HG03175 (cell line): ENCODE measurements around the gene IL3.
A peak's percentile ranks its signal among the peaks of the same experiment; 100 is the strongest.
"Not testable (repeated sequence)": the region's sequence is repeated elsewhere in the genome, so short reads cannot be mapped to it uniquely, and the experiment has no call there.

Experiments used
- ATAC-seq: cut with Tn5 transposase; IDR thresholded peaks from one replicate; pipeline ENCODE4 v1.9.1; 2021; ENCODE audit warnings: mild to moderate bottlenecking, moderate library complexity; ENCODE audit not compliant: unreplicated experiment

IL3 gene

DNA sequence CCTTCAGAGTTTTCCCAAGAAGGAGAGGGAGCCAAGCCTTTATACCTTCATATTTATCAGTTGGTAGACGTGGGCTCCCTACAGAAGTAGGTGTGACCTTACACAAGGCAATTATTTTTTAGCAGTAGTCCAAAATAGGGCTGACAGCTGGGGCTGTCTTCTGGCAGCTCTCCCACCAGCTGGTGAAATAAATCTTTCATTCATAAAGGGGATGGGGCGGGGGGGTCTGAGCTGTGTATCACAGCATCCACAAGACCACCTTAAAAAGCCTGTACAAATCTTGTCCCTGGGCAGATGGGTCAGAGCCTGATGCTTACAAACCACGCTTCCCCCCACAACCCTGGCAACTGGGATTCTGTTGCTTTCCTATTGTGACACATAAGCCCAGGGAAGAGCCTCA, 32.8 kb downstream of the IL3 start:
- ATAC-seq, result no peak

DNA sequence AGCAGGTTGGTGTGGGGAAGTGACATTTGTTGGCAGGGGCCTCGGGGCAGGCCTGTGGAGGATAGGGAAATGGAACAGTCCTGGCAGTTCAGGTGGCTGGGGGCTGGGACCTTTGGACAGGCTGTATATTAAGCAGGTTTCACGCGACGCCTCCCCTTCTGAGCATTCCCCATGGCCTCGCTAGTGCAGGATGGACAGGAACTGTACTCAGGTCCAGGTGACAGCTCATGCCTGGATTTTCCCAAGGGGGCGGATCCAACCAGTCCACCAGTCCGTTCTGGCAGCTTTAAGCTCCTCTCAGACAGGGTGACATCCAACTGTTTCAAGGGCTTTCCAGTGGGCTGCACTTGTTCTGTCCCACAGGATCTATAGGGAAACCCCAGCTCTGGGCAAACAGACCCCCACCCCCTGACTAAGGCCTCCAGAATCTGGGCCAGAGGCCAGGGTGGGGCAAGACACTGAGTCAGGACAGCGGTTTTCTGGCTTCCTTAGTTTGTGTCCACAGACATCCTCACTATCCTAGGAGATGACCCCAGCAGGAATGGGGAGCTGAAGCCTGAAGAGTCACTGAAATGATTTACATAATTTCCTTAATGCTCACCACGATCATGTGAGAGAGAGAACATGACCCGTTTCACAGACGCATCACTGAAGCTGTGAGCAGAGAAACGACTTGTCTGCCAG, 34.1 kb downstream of the IL3 start:
- ATAC-seq, result no peak

DNA sequence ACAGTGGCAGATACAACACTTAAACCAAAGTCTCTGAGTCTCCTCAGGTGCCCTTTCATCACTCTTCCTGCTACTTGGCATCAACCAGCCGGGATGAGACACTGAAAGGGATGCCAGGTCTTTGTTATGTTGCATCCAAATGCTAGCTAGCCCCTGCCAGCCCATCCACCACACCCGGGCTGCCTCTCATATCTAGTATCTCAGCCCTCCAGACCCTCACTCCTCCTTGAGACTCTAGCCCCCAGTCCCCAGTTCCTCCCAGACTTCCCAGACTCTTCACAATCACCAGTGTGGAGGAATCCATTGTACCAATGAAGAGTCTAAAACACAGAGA, 34.6 kb downstream of the IL3 start:
- no peak for ATAC-seq

DNA sequence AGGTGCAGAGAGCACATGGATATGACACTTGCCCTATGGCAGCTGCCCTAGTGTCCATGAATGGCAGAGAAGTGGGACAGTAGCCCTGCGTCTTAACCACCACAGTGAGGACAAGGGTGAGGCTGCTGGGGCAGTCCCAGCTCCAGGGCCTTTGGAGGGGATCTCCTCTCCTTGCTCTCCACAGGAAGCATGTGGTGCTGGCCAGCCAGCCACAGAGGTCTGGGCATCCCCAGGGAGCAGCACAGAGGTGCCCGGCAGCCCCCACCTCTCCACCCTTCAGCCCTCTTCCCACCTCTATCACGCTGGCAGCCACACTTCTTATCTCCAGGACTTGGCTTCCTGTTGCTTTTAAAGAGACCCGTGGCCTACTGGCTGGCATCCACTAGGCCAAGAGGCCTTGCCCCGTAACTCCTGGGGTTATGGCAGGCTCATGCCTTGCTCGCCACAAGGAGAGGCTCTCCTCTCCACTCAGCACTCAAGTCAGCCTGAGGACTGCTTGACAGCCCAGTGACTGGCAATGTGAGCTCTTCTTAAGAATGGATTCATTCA, 35.0 kb downstream of the IL3 start:
- no peak for ATAC-seq

DNA sequence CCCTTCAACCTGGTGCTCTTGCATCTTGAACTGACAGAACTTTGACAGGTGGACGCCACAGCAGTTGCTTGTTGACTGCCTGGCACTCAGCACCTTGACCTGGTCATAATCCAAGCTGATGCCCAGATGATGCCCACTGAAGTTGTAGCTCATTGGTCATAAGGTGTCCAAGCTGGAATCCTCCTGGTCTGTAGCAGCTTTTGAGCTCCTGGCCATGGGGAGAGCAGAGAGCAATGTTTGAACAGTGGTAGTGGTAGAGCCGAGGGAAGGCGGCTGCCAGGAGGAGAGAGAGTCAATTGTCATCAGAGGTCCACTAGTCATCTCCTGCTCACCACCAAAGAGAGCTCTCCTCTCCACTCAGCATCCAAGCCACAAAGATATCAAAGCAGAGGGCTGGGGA, 36.4 kb downstream of the IL3 start:
- no peak for ATAC-seq

DNA sequence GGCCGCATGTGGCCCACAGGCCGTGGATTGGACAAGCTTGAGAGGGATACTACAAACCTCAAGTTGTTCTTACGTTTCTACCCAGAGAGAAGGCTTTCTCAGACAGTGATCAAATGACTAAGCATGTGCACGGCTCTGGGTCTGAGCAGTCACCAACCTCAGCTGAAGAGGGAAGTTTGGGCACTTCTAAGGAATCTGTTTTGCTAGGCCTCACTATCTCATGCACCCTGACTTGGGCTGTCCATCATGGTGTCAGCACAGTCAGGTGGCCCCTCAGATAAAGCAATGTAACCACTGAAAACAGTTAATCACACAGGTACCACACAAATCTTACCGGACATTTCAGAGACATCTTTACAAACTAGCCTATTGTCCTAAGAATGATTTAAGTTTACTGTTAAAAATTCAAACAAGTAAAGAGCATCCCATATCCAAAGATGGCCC, 37.7 kb downstream of the IL3 start:
- ATAC-seq, result no peak

DNA sequence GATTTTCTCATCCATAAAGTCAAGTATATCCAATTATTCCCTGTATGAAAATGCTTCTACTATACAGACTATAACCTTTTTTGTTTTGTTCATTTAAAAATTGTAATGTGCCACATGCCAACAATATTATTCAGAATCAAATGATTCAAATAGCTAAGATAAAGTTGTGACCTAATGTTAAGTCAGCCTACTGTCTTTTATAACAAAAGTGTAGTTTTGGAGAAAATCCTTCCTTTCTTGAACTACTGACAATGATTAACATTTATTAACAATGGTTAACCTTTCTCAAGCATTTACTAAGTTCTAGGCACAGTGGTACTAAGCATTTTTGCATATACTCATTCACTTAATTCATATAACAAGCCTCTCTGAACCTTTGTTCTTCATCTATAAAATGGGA, 38.2 kb downstream of the IL3 start:
- no peak for ATAC-seq

DNA sequence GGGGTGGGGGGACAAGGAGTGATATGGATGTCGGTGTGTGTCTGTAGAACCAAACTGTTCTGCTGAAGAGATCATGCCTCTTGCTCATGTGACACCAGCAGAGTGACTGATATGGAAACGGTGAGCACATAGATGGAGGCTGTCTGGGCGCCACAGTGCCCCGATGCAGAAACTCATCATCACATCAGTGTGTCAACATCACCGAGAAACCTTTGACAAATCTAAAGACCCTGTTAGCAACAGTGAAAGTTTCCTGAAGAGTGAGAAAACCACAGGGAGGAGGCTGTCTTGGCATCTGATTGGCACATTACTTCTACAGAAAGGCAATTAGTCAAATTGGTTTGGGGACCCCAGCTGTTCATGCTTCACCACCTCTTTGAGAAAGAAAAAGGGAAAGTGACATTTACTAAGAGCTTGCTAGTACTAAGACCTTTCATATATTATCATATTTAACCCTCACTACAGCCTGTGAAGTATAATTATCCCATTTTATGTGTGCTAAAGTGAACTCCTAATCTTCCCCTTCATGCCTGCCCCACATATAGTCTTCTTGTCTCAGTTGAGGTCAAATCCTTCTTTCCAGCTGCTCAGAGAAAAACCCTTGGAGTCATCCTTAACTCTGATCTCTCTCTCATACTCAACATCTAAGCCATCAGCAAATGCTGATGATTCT, 38.8 kb downstream of the IL3 start:
- ATAC-seq, result peak; percentile 61

DNA sequence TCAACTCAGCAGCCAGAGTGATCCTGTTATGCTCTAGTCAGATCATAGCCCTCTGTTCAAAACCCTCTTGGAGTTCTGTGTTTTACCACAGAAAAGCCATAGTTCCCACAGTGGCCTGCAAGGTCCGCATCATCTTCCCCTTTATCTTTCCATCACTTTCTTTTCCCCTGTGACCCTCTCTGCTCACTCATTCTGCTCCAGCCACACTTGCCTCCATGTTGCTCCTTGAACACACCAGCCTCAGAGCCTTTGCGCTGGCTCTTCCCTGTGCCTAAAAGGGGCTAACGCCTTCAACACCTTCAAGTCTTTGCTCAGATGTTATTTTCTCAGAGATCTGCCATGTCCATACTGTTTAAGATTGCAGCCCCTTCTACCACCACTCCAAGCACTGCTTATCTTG, 39.5 kb downstream of the IL3 start:
- no peak for ATAC-seq

DNA sequence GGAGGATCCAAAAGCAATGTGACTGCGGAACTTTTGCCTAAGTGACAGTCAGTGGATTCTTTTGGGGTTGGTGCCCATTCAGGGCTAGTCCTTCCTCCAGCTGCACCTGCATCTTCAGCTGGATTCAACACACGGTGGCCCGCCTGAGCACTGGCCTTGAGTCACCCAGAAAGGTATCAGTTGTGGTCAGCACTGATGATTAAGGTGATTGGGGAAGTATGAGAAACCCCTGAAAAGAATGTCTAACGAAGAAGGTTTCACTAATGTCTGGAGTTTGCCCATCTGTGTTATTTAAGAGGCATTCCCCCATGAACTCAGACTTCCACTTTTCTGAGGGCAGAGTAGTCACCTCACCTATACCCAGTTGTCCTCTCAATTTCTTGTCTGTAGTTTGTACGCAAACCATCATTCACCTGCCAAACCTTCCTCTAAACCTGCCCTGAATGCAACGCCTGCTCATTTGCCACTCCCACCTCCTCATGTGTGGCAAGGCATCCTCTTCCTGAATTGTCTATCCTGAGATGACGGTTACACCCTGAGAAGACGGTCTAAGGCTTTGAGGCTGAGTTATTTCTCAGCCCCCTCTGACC, 40.3 kb downstream of the IL3 start:
- ATAC-seq, result peak; percentile 22

DNA sequence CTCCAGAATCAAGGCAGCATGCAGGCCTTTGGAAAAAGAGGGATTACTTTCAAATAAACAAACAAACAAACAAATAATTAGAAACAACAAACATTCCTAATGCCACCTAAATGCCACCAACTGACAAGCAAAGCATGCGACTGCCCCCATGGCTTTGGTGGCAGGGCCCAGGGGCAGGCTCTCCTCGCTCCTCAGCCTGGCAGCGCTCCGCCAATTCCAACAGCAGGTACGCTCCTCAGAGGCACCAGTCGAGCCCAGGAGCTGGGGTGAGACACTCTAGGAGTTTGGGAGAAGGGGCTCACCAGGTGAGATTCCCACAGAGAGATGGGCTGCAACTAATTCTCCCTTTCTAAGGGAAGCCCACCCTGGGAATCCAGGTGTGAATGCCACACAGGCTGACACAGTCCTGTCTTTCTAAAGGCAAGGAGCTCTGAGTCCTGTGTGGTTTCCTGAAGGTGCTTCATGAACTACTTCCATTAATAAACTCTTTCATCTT, 41.0 kb downstream of the IL3 start:
- no peak for ATAC-seq

DNA sequence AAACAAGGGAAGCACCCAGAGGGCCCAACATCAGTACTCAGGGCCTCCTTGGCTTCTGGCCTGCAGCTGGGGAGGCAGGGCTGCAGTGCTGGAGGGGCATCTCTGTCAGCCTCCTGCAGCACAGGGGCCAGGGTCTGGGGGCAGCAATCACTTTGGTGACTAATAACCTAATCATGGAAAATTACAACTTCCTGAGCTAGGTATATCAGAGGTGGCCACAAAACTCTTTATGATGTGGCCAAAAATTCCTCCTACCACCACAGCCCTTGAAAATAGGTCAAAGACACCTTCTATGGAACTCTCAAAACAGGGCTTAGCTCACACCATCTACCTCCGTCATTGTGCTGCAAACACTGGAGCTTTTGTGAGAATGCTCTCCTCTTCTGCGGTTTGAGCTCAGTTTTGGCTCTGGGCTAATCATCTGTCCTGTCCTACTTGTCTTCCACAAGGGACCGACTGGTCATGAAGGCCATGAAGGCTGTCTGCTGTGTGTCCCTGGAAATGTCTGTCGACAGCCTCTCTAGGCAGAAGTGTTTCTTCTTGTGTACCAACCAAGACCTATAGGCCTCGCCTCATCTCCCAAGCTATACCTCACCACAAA, 41.7 kb downstream of the IL3 start:
- ATAC-seq, result no peak

DNA sequence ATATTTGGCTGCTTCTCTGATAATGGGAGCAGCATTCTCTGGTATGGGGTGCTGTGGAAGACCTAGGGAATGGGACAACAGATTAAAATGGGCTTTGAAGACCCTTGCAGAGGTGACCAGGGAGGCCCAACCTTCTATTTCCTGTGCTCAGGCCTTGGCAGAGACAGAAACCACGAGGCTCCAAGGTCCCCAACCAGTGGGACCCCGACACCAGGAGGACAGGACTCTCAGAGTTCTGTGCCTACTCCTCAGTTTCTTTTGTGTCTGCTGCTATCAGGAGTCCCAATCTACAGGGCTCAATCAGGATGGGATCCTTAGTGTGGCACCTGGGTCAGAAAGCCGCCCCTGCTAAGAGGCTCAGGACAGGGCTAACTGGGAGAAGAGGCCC, 42.5 kb downstream of the IL3 start:
- ATAC-seq, result no peak

DNA sequence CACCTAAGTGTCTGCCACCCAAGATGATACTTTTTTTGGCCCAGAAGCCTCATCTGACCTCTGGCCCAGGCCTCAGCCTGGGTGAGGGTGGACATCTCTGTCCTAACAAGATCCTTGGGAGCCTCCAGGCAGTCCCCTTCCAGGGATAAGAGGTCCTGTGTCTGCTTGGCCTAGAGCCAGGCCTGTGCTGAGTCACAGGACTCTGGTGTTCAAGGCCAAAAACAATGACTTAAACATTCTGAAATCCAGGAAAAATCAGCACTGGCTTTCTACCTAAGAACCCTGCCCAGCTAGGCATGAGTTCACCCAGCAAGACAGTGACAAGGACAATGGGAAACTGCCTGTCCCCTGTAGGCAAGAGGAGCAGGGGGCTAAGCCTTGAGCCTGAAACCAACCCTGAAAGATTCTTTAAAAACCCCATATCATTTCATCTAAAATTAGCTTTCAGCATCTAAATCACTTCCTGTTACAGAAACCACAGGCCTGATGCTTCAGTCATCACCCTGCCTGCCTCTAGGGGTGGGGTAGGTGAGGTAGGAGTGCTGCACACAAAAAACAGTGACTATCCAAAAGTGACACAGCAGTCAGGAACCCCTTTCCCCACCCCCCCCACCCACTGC, 43.0 kb downstream of the IL3 start:
- peak; percentile 74 for ATAC-seq

DNA sequence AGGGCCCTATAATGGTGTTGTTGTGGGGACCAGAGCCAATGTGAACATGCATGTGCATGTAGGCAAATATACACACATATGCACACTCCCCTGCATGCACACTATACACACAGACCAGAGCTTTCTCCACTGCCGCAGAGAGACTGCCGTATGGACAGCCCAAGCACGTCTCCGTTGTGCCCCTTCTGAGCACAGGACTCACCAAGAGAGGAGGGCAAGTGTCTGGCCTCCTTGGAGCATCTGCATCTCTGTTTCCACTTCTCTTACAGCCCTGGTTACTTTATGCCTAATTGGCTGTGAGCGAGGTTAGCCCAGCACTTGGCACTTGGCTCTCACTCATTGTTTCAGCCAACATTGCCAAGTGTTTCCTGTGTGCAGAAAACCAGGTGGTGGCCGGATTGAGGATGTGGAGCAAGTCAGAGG, 43.5 kb downstream of the IL3 start:
- ATAC-seq, result peak; percentile 15

DNA sequence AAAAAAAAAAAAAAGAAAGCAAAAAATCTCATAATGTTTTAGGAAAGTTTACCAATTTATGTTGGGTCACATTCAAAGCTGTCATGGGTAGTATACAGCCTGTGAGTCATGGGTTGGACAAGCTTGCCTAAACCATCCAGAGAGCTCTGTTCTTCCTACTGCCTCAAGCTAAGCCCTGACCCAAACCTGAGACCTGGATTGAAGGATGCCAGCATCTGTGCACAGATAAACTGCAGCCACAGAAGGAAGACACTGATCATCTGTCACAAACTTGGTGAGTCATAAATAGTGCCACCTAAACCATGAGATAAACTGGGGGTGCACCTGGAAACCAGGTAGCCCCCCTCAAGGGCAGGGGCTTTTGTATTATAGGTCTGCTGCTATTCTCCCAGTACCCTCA, 44.1 kb downstream of the IL3 start:
- ATAC-seq, result no peak

DNA sequence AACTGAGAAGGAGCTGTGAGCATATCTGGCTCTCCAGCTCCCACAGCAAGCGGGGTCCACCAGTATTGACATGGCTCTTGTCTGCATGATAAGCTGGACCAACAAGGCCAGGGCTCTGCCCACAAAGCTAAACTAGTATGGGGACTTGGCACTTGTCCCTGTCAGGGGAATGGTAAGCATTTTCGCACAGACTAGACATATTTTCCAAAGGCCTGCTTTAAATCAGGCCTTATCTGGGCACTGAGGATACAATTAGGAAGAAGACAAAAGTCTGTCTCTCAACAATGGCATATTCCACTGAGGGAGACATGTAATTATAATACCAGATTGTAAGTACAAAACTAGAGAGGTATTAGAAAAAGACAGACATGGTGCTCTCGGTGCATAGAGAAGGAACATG, 45.2 kb downstream of the IL3 start:
- ATAC-seq, result no peak

DNA sequence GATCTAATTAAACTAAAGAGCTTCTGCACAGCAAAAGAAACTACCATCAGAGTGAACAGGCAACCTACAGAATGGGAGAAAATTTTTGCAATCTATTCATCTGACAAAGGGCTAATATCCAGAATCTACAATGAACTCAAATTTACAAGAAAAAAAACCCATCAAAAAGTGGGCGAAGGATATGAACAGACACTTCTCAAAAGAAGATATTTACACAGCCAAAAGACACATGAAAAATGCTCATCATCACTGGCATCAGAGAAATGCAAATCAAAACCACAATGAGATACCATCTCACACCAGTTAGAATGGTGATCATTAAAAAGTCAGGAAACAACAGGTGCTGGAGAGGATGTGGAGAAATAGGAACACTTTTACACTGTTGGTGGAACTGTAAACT, 48.0 kb downstream of the IL3 start:
- ATAC-seq, result not testable (repeated sequence)

DNA sequence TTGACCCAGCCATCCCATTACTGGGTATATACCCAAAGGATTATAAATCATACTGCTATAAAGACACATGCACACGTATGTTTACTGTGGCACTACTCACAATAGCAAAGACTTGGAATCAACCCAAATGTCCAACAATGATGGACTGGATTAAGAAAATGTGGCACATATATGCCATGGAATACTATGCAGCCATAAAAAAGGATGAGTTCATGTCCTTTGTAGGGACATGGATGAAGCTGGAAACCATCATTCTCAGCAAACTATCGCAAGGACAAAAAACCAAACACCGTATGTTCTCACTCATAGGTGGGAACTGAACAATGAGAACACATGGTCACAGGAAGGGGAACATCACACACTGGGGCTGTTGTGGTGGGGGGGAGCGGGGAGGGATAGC, 48.5 kb downstream of the IL3 start:
- not testable (repeated sequence) for ATAC-seq

DNA sequence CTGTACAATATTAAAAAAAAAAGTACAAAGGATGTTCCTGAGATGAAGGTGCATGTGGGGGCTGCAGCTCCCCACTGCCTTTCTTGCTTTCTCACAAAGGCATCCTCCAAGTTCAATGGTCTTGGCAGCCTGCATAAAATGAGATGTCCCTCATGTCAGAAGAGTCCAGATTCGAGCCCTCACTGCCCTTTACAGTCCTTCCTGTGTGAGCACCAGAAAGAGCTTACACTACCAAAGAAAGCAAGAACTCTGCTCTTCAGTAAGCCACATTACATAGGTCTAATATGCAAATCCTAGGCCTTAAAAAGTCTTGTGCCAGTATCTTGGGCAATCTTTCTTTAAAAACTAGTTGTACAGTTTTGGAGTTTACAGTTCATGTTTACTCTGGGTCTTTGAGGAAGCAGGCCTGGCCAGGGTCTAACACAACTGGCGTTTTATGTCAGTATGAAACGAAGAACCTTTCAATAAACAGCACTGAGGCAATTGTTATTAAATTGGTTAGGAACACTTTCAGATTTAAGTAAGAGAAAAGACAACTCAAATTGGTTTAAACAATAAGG, 49.1 kb downstream of the IL3 start:
- ATAC-seq, result no peak

DNA sequence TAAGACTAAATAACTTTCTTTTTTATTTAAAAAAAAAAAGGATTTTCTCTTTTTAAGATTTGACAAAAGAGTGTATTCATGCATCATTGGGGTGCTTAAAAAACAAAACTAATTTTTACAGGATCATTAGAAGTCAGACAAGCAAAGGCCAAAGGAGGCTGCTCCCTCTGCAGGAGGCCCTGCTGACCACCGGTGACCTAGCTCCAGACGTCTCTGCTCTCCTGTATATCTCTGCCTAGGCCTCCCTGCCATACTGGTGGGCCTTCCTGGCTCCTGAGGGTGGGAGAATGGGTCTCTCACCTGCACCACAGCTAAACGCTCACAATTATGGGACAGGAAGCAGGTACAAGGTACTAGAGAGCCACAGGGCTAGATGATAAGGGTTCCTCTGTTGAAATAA, 49.7 kb downstream of the IL3 start:
- ATAC-seq, result no peak
